ENCODE measurements around the gene GRK6.

GRK6 gene

GRCh38 chr5:177425801-177426565 is 493 bp upstream of the GRK6 start (continued):
- TF ChIP-seq IKZF3 (tag by site-specific recombination; IDR thresholded peaks at IDR 0.05) (no peak), PATZ1 (tag by site-specific recombination; IDR thresholded peaks at IDR 0.05) (peak; percentile 78), GLIS1 (tag by site-specific recombination; IDR thresholded peaks at IDR 0.05) (peak; percentile 81), ZXDB (tag by site-specific recombination; IDR thresholded peaks at IDR 0.05) (peak; percentile 85), WT1 (tag by site-specific recombination; IDR thresholded peaks at IDR 0.05) (peak; percentile 42; the same call in 1 of the 2 replicates), ATF2 (tag by site-specific recombination; IDR thresholded peaks at IDR 0.05; ENCODE audit: low read depth) (peak; percentile 96), ZNF558 (tag by site-specific recombination; IDR thresholded peaks at IDR 0.05) (no peak), BCL11B (tag by site-specific recombination; IDR thresholded peaks at IDR 0.05; ENCODE audit: low read depth) (peak; percentile 88), ZNF416 (tag by site-specific recombination; IDR thresholded peaks at IDR 0.05) (no peak), ZNF248 (tag by site-specific recombination; IDR thresholded peaks at IDR 0.05) (no peak), KLF9 (tag by site-specific recombination; IDR thresholded peaks at IDR 0.05; ENCODE audit: low read depth) (peak; percentile 95), ZNF423 (tag by site-specific recombination; IDR thresholded peaks at IDR 0.05) (0 out of 2 replicates have a peak, but pooled peaks have one; percentile 17), ZNF776 (tag by site-specific recombination; IDR thresholded peaks at IDR 0.05; ENCODE audit: borderline replicate concordance) (no peak), PRDM10 (tag by site-specific recombination; IDR thresholded peaks at IDR 0.05) (peak; percentile 80), SCRT2 (tag by site-specific recombination; IDR thresholded peaks at IDR 0.05) (peak; percentile 77), REST (tag by site-specific recombination; IDR thresholded peaks at IDR 0.05) (0 out of 2 replicates have a peak, but pooled peaks have one; percentile 15), YY1 (tag by site-specific recombination; IDR thresholded peaks at IDR 0.05) (0 out of 2 replicates have a peak, but pooled peaks have one; percentile 39), SP7 (tag by site-specific recombination; IDR thresholded peaks at IDR 0.05) (peak; percentile 73), ZNF692 (tag by site-specific recombination; IDR thresholded peaks at IDR 0.05) (peak; percentile 56; the same call in 1 of the 2 replicates), ZNF571 (tag by site-specific recombination; IDR thresholded peaks at IDR 0.05) (no peak), ZNF529 (tag by site-specific recombination; IDR thresholded peaks at IDR 0.05; ENCODE audit: insufficient replicate concordance) (no peak), EGR2 (tag by site-specific recombination; IDR thresholded peaks at IDR 0.05; ENCODE audit: low read depth) (peak; percentile 87), ZNF629 (tag by site-specific recombination; IDR thresholded peaks at IDR 0.05) (peak; percentile 75), ZNF449 (tag by site-specific recombination; IDR thresholded peaks at IDR 0.05) (peak; percentile 14; the same call in 1 of the 2 replicates), ZNF157 (tag by site-specific recombination; IDR thresholded peaks at IDR 0.05) (no peak)
